HepG2 (cell line): ENCODE measurements around the gene ZNF221.

Experiments
- CHCHD3 ChIP-seq: sonication (generic); formaldehyde crosslinking; IDR thresholded peaks from 2 replicates; pipeline ENCODE4 v1.8.0; 2022; ENCODE audit warnings: mild to moderate bottlenecking, missing genetic modification reagents, moderate library complexity
- CHD2 ChIP-seq: IDR thresholded peaks from 2 replicates; pipeline ENCODE4 v1.6.1; 2011; ENCODE audit warnings: low read depth, low read length, improper control_type of control experiment
- MEIS2 ChIP-seq: sonication (generic); formaldehyde crosslinking; IDR thresholded peaks from 2 replicates; pipeline ENCODE4 v1.9.0; 2021; ENCODE audit warnings: mild to moderate bottlenecking, missing genetic modification reagents
- MYC ChIP-seq: sonication (generic); formaldehyde crosslinking; IDR thresholded peaks from 2 replicates; pipeline ENCODE4 v1.9.0; 2021; ENCODE audit warnings: missing genetic modification reagents, borderline replicate concordance
- POLR2A ChIP-seq, 2 experiments: IDR thresholded peaks; 2 replicates each; pipeline ENCODE4 v1.6.1; 2011; ENCODE audit warnings: low read depth in 2 of 2, low read length in 2 of 2, mild to moderate bottlenecking in 1 of 2, moderate library complexity in 1 of 2; ENCODE audit not compliant: insufficient read depth in 1 of 2
- RNF2 ChIP-seq: fragments of 450-650 bp; conservative IDR thresholded peaks from 2 replicates; pipeline ENCODE4 v1.6.1; 2016; ENCODE audit warnings: low read depth
- YEATS2 ChIP-seq: sonication (generic); formaldehyde crosslinking; IDR thresholded peaks from 2 replicates; pipeline ENCODE4 v1.4.0; 2020; ENCODE audit warnings: missing genetic modification reagents, borderline replicate concordance
- ZBTB33 ChIP-seq: sonication (generic); formaldehyde crosslinking; IDR thresholded peaks from 2 replicates; pipeline ENCODE4 v1.4.0; 2020; ENCODE audit warnings: missing genetic modification reagents

- no peak for TF ChIP-seq MEIS2 (CRISPR knock-in tag)
- TF ChIP-seq CHCHD3 (CRISPR knock-in tag): no peak
- TF ChIP-seq RNF2: no peak
- no peak for TF ChIP-seq MYC (CRISPR knock-in tag)
- TF ChIP-seq CHD2: no peak
- TF ChIP-seq POLR2A (IDR thresholded peaks at IDR 0.05; ENCODE audit: insufficient read depth in 1 of 2, low read depth in 2 of 2, low read length in 2 of 2): no peak
- TF ChIP-seq ZBTB33 (CRISPR knock-in tag): no peak
- TF ChIP-seq YEATS2 (CRISPR knock-in tag): no peak
These were observed 22.2 kb upstream of the ZNF221 start for GRCh38 chr19:43928820-43929219.
